ENCODE results near the gene PDE3A. TPM values are rescaled to one million over a fixed set of nuclear protein-coding genes. Genes with fewer than 3 reads are reported as not detected.

Gene PDE3A
- total RNA-seq, 2 donors from 2014 or later: 46.9 to 113 TPM

DNA sequence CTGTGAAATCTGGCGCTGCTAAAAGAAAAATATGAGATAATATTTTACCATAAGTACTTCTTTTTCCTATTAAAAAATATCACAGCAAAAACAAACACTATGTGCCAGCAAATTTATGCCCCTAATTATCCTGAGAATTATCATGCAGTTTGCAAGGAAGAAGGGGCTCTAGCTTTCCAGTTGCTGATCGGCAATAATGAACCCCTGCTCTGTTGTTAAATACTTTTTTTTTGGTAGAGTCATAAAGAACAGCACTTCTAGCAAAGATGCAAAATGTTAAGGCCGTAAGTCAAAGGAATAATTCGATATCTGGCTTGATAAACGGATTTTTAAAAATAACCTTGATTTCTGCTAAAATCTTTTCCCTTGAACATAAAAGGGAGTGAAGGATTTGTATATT lies 108.9 kb downstream of the PDE3A start:
- DNase-seq (no peak), ATAC-seq (no peak)
- intact Hi-C loops (cut with DNase I, micrococcal nuclease): no loop called here

DNA sequence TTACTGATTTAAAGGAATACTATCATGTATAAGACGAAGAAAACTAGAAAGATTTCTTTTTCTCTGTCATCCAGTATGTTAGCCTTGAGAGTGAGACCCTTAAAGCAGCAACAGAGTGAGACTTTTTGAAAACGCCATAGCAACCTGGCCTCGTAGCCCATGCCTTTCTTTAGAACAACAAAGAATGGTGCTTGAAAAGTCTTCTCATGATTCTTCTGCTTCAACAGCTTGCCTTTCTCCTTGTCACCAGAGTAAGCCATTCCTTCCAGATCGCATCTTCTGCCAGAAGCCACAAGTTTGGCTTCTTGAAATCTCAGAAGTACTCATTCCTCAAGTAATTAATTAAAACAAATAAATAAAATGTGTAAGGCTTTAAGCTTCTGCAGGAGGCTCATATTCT lies 109.3 kb downstream of the PDE3A start:
- DNase-seq (no peak), ATAC-seq (no peak)
- intact Hi-C loops (cut with DNase I, micrococcal nuclease): no loop called here

DNA sequence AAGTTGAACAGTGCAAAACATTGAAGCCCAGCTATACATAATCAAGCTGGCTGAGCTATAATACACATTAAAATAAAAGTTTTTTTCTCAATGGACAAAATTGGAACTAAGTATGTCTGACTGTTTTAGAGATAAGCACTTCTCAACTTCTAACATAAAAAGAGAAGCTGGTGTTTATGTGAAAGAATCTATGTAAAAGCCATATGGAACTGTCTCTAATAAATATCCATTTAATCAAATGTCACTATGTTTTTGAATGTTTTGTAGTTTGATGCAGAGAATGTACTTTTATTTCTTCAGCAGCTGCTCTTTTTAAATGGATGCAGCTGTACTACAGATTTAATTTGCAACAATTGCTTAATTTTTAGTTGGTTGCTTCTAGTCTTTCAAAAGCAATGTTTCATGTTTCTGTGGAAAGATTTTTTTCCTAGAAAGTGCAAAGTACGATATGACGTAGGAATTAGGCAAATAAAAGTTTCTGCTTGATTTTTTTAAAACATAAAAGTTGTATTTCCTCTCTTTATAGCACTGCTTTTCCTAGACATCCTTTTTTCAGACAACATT lies 114.2 kb downstream of the PDE3A start:
- no peak for ATAC-seq
- intact Hi-C loops (cut with DNase I, micrococcal nuclease): no loop called here
- no peak for DNase-seq

DNA sequence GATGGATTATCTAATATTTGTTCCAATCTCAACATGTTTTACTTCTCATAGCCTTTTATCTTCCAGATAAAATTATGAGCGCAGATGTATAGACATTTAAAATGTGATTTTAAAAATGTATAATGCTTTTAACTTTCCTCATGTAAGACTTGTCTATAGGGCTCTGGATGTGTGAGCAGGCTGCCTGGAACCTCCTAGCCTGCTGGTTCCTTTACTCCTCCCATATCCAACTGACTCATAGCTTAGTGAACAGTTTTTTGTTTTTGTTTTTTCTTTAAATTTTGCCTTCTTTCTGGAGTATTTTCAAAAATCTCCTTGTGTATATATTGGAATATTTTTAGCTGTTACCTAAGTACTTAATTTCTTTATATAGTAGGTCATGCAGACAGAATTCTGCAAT lies 115.4 kb downstream of the PDE3A start:
- ATAC-seq (no peak), DNase-seq (no peak)
- intact Hi-C loops (cut with DNase I, micrococcal nuclease): no loop called here

DNA sequence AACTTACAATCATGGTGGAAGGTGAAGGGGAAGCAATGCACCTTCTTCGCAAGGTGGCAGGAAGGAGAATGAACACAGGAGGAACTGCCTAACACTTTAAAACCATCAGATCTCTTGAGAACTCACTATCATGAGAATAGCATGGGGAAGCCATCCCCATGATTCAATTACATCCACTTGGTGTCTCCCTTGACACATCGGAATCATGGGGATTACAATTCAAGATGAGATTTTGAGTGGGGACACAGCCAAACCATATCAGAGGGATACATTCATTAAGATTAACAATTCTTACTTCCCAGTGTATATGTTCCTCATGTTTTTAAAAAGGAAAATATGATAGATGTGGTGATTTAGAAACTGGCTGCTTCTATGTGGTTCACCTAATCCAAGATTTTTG lies 117.9 kb downstream of the PDE3A start:
- no peak for ATAC-seq
- no peak for DNase-seq
- intact Hi-C loops (cut with DNase I, micrococcal nuclease): no loop called here

DNA sequence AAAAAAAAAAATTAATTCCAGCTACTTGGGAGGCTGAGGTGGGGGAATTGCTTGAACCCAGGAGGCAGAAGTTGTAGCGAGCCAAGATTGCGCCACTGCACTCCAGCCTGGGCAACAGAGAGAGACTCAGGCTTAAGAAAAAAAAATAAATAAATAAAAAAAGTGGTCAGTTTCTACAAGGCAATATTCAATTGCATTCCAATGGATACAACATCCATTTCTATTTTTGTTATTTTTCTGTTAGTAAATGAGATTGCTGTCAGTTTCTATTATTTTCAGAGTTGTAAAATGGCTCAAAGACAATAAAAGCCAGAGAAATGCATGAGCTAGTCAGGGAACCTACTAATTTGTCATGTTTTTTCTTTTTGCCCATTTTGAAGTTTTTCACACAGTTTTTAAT lies 119.2 kb downstream of the PDE3A start:
- intact Hi-C loops (cut with DNase I, micrococcal nuclease): no loop called here
- ATAC-seq (no peak), DNase-seq (no peak)

DNA sequence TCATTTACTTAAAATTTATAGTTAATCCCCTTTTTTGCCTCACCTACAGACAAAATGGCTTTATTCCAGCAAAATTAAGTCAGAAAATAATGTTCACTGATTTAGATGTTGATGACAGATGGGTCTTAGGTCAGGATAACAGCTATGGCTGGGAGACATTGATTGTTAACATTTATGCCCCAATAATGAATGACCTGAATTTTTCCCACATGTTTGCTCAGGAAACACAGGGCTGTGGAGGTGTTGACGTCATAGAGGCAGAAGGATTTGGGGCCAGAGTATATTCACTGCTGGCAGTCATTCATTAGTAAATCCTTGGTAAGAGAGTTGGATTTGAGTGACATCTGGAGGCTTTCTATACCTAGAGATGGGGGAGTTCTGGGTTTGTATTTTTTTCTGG lies 121.3 kb downstream of the PDE3A start:
- no peak for ATAC-seq
- intact Hi-C loops (cut with DNase I, micrococcal nuclease): no loop called here
- no peak for DNase-seq

- DNase-seq: no peak
- ATAC-seq: no peak
- intact Hi-C loops (cut with DNase I, micrococcal nuclease): no loop called here
These were observed 121.9 kb downstream of the PDE3A start for GRCh38 chr12:20490213-20490612.

DNA sequence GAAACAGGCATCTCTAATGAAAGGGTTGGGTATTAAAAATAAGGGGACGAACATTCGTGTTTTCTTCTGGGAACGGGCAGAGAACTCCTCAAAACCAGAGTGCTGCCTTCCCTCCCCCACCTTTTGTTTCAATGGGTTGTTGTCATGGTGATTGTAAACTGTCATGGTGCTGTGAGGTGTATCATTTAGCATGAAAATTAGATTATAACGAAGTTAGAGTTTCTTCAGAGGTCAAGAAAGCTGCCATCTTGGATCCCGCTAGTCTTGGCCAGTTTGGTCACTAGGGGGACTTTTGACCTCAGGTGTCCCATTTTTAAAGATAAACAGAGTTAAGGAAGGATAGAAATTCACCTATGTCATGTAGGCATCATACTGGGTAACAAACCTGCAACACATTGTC lies 123.0 kb downstream of the PDE3A start:
- ATAC-seq (no peak), DNase-seq (no peak)
- intact Hi-C loops (cut with DNase I, micrococcal nuclease): no loop called here

GRCh38 chr12:20492251-20492760 lies 124.0 kb downstream of the PDE3A start:
- no peak for DNase-seq
- intact Hi-C loops (cut with DNase I, micrococcal nuclease): no loop called here
- ATAC-seq: peak; percentile 75

DNA sequence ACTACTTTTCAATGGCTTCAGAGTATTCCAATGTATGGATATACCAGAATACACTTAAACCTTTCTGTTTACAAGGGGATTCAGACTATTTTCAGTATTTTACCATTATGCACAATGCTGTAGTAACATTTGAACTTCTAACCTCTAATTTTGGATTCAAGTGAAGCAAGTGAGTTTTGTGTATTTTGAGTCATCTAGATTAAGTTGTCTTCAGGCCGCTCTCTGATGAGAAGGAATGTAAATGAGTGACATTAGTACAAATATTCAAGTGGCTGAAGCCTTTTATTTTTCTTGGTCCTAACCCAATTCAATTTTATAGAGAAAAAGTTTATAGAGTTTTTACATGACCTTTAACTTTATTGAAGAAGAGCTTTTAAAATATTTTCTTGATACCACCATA lies 125.6 kb downstream of the PDE3A start:
- intact Hi-C loops (cut with DNase I, micrococcal nuclease): no loop called here
- DNase-seq: no peak
- ATAC-seq: no peak

- DNase-seq (no peak), ATAC-seq (no peak)
- intact Hi-C loops (cut with DNase I, micrococcal nuclease): no loop called here
These were observed 126.5 kb downstream of the PDE3A start for GRCh38 chr12:20494851-20495250.

GRCh38 chr12:20495997-20496396 lies 127.7 kb downstream of the PDE3A start:
- intact Hi-C loops (cut with DNase I, micrococcal nuclease): no loop called here
- DNase-seq: no peak
- no peak for ATAC-seq

DNA sequence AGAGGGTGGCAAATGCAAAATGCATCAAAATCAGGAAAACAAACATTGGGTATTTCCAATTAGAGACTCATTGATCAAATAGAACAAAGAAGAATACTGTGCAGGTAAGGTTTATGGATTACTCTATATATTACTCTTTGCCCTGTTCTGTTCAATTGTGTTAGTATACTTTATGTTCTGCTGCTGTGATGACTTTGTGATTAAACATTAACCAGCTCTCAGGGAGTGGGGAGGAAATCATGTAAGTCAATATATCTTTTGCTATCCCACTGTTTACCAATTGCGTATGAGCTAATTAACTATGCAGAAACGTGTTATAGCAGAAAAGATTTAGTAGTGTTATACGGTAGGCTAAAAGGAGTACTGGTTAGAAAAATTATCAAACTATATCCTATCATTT lies 129.4 kb downstream of the PDE3A start:
- peak; percentile 73 for ATAC-seq
- no peak for DNase-seq
- intact Hi-C loops (cut with DNase I, micrococcal nuclease): no loop called here

DNA sequence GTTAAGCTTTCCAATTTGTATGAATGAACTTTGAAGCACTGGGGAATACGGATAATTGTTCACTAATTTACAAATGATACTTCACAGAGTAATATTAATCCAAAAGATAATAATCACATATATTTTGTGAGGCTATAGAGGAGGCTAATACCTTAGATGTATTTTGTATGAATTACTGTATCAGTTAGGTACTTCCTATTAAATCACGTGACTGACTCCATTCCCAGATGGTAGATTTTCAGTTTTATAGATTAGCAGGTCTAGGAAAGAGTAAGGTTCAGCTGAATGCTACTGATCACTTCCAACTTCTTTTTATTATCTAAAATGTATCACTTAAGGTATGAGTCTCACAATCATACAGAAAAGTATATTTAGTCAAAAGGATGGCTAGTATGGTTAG lies 133.6 kb downstream of the PDE3A start:
- no peak for ATAC-seq
- intact Hi-C loops (cut with DNase I, micrococcal nuclease): no loop called here
- DNase-seq: no peak

- ATAC-seq (no peak), DNase-seq (no peak)
- intact Hi-C loops (cut with DNase I, micrococcal nuclease): no loop called here
These were observed 135.5 kb downstream of the PDE3A start for GRCh38 chr12:20503858-20504257.

GRCh38 chr12:20505056-20505455 lies 136.7 kb downstream of the PDE3A start:
- intact Hi-C loops (cut with DNase I, micrococcal nuclease): no loop called here
- no peak for ATAC-seq
- DNase-seq: no peak

DNA sequence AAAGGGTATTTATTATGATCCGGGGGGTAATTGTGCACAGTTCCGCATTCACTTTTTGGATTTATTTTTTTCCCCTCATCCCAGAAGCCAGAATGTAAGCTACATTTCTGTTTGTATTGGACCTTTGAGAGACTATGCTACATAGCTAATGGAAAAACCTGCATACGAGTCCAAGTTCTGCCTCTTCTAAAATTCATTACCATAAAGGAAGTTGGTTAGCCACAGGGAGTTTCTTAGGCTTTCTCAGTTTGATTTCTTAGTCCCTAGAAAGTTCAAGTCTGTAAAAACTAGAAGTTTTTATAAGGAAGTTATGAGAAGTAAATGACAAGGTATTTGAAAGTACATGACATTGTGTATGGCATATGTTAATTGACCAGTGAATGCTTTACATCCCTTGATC lies 138.7 kb downstream of the PDE3A start:
- ATAC-seq (no peak), DNase-seq (no peak)
- intact Hi-C loops (cut with DNase I, micrococcal nuclease): no loop called here

DNA sequence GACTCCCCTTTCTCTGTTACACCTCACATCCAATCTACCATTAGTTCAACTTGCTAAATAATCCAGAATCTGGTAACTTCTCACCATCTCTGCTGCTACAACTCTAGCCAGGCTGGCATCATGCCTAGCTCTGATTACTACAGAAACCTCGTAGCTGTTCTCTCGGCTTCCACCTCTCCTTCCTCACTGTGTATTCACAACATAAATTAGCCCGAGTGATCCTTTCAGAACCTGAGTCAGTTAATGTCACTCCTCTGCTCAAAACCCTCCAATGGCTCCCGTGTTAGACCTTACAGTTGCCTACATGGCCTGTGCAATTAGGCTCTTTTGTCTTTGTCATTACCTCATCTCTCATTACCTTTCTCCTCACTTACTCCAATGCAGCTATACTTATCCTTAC lies 139.4 kb downstream of the PDE3A start:
- ATAC-seq: no peak
- DNase-seq: no peak
- intact Hi-C loops (cut with DNase I, micrococcal nuclease): no loop called here

DNA sequence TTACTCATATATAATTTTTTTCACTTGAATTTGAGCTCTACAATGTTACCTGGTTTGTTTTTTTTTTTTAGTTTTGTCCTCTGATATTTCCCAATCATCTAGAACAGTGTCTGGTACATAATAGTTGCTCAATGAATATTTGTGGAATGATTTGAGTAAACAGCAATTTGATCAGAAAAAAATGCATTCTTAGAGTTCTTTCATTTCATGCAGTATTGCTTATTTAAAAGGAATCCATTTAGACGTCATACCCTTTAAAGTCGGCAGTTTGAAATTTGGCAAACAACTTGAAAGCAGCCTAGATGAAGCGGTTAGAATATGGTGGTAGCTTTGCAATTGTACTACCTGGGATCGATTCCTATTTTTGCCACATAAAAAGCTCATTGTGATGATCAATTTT lies 140.0 kb downstream of the PDE3A start:
- ATAC-seq (no peak), DNase-seq (no peak)
- intact Hi-C loops (cut with DNase I, micrococcal nuclease): no loop called here

- ATAC-seq: no peak
- DNase-seq: no peak
- intact Hi-C loops (cut with DNase I, micrococcal nuclease): no loop called here
These were observed 140.6 kb downstream of the PDE3A start for GRCh38 chr12:20508962-20509361.

DNA sequence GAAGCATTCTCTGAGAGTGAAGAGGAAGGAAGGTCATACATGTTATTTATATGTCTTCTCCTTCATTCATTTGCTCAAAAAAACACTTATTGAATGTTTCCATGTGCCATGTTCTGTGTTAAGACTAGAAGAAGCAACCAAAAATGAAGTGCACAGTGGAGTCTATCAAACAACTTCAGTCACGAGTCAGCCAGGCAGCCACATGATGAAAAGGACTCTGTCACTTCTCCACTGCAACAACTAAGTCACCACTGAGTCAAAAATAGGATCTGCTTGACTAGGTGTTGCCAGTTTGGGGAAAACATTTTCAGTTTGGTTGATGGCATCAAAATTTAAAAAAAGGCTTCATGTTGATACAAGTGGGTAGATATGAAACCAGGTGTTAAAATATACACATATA lies 142.5 kb downstream of the PDE3A start:
- no peak for ATAC-seq
- DNase-seq: no peak
- intact Hi-C loops (cut with DNase I, micrococcal nuclease): no loop called here

All from left colon (tissue), 2 donors.